H9 (cell line): Measurements from ENCODE around the gene LGMN. TPM values are rescaled to one million over a fixed set of nuclear protein-coding genes. Genes with fewer than 3 reads are reported as not detected.

Experiments used
- DNase-seq: peaks from one replicate; pipeline ENCODE4 v3.0.0-alpha.2; 2017
- H2AFZ ChIP-seq: one replicate; pipeline ENCODE4 v1.6.1; 2013; ENCODE audit warnings: mild to moderate bottlenecking, low read length, control low read depth, moderate library complexity
- H2AK5ac ChIP-seq: 2 replicates; pipeline ENCODE4 v1.6.1; 2013; ENCODE audit warnings: low read length, control low read depth, mixed read lengths; ENCODE audit not compliant: insufficient read length
- H2BK120ac ChIP-seq: one replicate; pipeline ENCODE4 v1.6.1; 2013; ENCODE audit warnings: low read depth, mild to moderate bottlenecking, low read length, control low read depth, inconsistent platforms; ENCODE audit not compliant: poor library complexity, severe bottlenecking
- H2BK12ac ChIP-seq: 2 replicates; pipeline ENCODE4 v1.6.1; 2013; ENCODE audit warnings: low read length, control low read depth, mixed read lengths, low read depth; ENCODE audit not compliant: insufficient read length
- H2BK15ac ChIP-seq: 2 replicates; pipeline ENCODE4 v1.6.1; 2013; ENCODE audit warnings: low read depth, low read length, control low read depth
- H2BK20ac ChIP-seq: one replicate; pipeline ENCODE4 v1.6.1; 2013; ENCODE audit warnings: low read depth, mild to moderate bottlenecking, low read length, control low read depth, inconsistent platforms; ENCODE audit not compliant: poor library complexity, severe bottlenecking
- H2BK5ac ChIP-seq: 2 replicates; pipeline ENCODE4 v1.6.1; 2013; ENCODE audit warnings: low read length, control low read depth, mixed read lengths; ENCODE audit not compliant: insufficient read length
- H3K14ac ChIP-seq: 2 replicates; pipeline ENCODE4 v1.6.1; 2013; ENCODE audit warnings: low read length, control low read depth; ENCODE audit not compliant: insufficient read depth
- H3K18ac ChIP-seq: 2 replicates; pipeline ENCODE4 v1.6.1; 2013; ENCODE audit warnings: low read depth, mild to moderate bottlenecking, mixed read lengths, low read length, control low read depth; ENCODE audit not compliant: insufficient read length
- H3K23ac ChIP-seq: 2 replicates; pipeline ENCODE4 v1.6.1; 2013; ENCODE audit warnings: low read length, control low read depth, mixed read lengths, low read depth; ENCODE audit not compliant: insufficient read length
- H3K23me2 ChIP-seq: 2 replicates; pipeline ENCODE4 v1.6.1; 2013; ENCODE audit warnings: low read depth, mild to moderate bottlenecking, mixed read lengths, low read length, control low read depth; ENCODE audit not compliant: insufficient read length, poor library complexity, severe bottlenecking
- H3K27ac ChIP-seq: 2 replicates; pipeline ENCODE4 v1.5.1; 2013; ENCODE audit warnings: low read length, control low read depth, mixed read lengths, low read depth; ENCODE audit not compliant: insufficient read length
- H3K27me3 ChIP-seq: 2 replicates; pipeline ENCODE4 v1.6.1; 2013; ENCODE audit warnings: low read length, control low read depth, inconsistent platforms; ENCODE audit not compliant: insufficient read depth
- H3K4ac ChIP-seq: 2 replicates; pipeline ENCODE4 v1.6.1; 2013; ENCODE audit warnings: low read depth, mild to moderate bottlenecking, control low read depth, inconsistent platforms, low read length, moderate library complexity
- H3K4me1 ChIP-seq: 2 replicates; pipeline ENCODE4 v1.6.1; 2013; ENCODE audit warnings: low read length, control low read depth, inconsistent platforms; ENCODE audit not compliant: insufficient read depth
- H3K4me2 ChIP-seq: 2 replicates; pipeline ENCODE4 v1.6.1; 2013; ENCODE audit warnings: low read length, control low read depth, mixed read lengths; ENCODE audit not compliant: insufficient read length, insufficient read depth
- H3K56ac ChIP-seq: 2 replicates; pipeline ENCODE4 v1.6.1; 2013; ENCODE audit warnings: low read depth, mild to moderate bottlenecking, mixed read lengths, low read length, control low read depth; ENCODE audit not compliant: insufficient read length
- H3K79me1 ChIP-seq: 2 replicates; pipeline ENCODE4 v1.6.1; 2013; ENCODE audit warnings: low read depth, mild to moderate bottlenecking, moderate library complexity, low read length, control low read depth, inconsistent platforms; ENCODE audit not compliant: insufficient read depth, poor library complexity, severe bottlenecking
- H3K79me2 ChIP-seq: 2 replicates; pipeline ENCODE4 v1.6.1; 2013; ENCODE audit warnings: low read length, control low read depth, inconsistent platforms; ENCODE audit not compliant: insufficient read depth
- H3K9ac ChIP-seq: 2 replicates; pipeline ENCODE4 v1.6.1; 2013; ENCODE audit warnings: low read length, control low read depth, mixed read lengths; ENCODE audit not compliant: insufficient read length; ENCODE audit errors: extremely low read depth
- H3K9me3 ChIP-seq: one replicate; pipeline ENCODE4 v1.6.1; 2013; ENCODE audit warnings: low read depth, low read length, inconsistent platforms; ENCODE audit not compliant: control insufficient read depth
- H3T11ph ChIP-seq: one replicate; pipeline ENCODE4 v1.6.1; 2013; ENCODE audit warnings: mild to moderate bottlenecking, low read length, control low read depth, inconsistent platforms
- H4K20me1 ChIP-seq: one replicate; pipeline ENCODE4 v1.6.1; 2013; ENCODE audit not compliant: control insufficient read depth, insufficient read length, insufficient read depth
- H4K5ac ChIP-seq: 2 replicates; pipeline ENCODE4 v1.6.1; 2013; ENCODE audit warnings: low read depth, mild to moderate bottlenecking, mixed read lengths, low read length, control low read depth; ENCODE audit not compliant: insufficient read length
- H4K8ac ChIP-seq: replicated peaks from 2 replicates; pipeline ENCODE4 v1.6.1; 2013; ENCODE audit warnings: low read length, control low read depth, mixed read lengths, low read depth; ENCODE audit not compliant: insufficient read length
- H4K91ac ChIP-seq: 2 replicates; pipeline ENCODE4 v1.6.1; 2013; ENCODE audit warnings: low read depth, mild to moderate bottlenecking, moderate library complexity, mixed read lengths, low read length, control low read depth; ENCODE audit not compliant: insufficient read length
- H3K27ac Mint-ChIP-seq, 3 experiments: 2 replicates in 2 of 3; 3 replicates in 1 of 3; pipeline ENCODE4 v1.8.0; 2020 to 2021; ENCODE audit warnings: mixed read lengths in 3 of 3, mild to moderate bottlenecking in 1 of 3, moderate library complexity in 1 of 3
- H3K27me3 Mint-ChIP-seq: 2 replicates; pipeline ENCODE4 v1.8.0; 2021; ENCODE audit warnings: low read depth, mild to moderate bottlenecking, moderate library complexity, mixed read lengths
- H3K36me3 Mint-ChIP-seq, 3 experiments: 2 replicates in 2 of 3; 3 replicates in 1 of 3; pipeline ENCODE4 v1.8.0; 2020 to 2021; ENCODE audit warnings: low read depth in 3 of 3, mixed read lengths in 3 of 3; ENCODE audit not compliant: insufficient read depth in 1 of 3
- H3K4me1 Mint-ChIP-seq, 2 experiments: 2 replicates each; pipeline ENCODE4 v1.8.0; 2020; ENCODE audit warnings: mixed read lengths in 2 of 2
- H3K4me3 Mint-ChIP-seq, 2 experiments: 2 replicates in 1 of 2; 3 replicates in 1 of 2; pipeline ENCODE4 v1.8.0; 2020 to 2021; ENCODE audit warnings: mild to moderate bottlenecking in 2 of 2, mixed read lengths in 2 of 2, moderate library complexity in 1 of 2
- H3K9me3 Mint-ChIP-seq, 2 experiments: 2 replicates in 1 of 2; 3 replicates in 1 of 2; pipeline ENCODE4 v1.8.0; 2020; ENCODE audit warnings: mild to moderate bottlenecking in 2 of 2, mixed read lengths in 2 of 2, moderate library complexity in 1 of 2
- CTCF ChIP-seq: fragments of 200-600 bp; sonication (generic); conservative IDR thresholded peaks from 3 replicates; pipeline ENCODE4 v1.8.0; 2021; ENCODE audit warnings: antibody characterized with exemption, mild to moderate bottlenecking
- WGBS: extraction: QIAGEN DNeasy Blood & Tissue Kit; methylation state at CpG from one replicate; pipeline ENCODE4 v1.1.7; 2013; ENCODE audit warnings: missing lambda C conversion rate, low lambda C conversion rate, mixed read lengths; ENCODE audit not compliant: insufficient read length; ENCODE audit errors: extremely low coverage; 5-methylcytosine and 5-hydroxymethylcytosine counted together
- total RNA-seq: library from RNA; stranded (reverse); gene quantifications from 2 replicates; pipeline ENCODE4 v1.2.1, GENCODE V29; 2021

Gene LGMN
- total RNA-seq, 1 experiment from 2014 or later: 55.3 TPM

- no CpG with 5 or more reads among the region's 11 CpGs for WGBS
- no peaks in the 10 kb centered on the region for H3K79me2 ChIP-seq
- H3K9me3 ChIP-seq: no peaks in the 10 kb centered on the region
Observed at GRCh38 chr14:92659765-92660561, 88.5 kb downstream of the LGMN start.

More at GRCh38 chr14:92659765-92660561, 88.5 kb downstream of the LGMN start:
- Histone ChIP-seq H2BK15ac (no peak overlapping the region), H2BK120ac (no peak overlapping the region), H3K14ac (no peak overlapping the region), H3K23ac (no peak overlapping the region), H3K4me2 (no peak overlapping the region), H3K23me2 (no peaks in the 10 kb centered on the region), H3T11ph (no peak overlapping the region), H3K4ac (no peak overlapping the region), H3K4me1 (no peaks in the 10 kb centered on the region), H2AFZ (no peak overlapping the region), H4K20me1 (no peaks in the 10 kb centered on the region), H3K56ac (no peak overlapping the region), H3K27ac (no peak overlapping the region), H2BK5ac (no peak overlapping the region), H3K79me1 (no peaks in the 10 kb centered on the region), H3K27me3 (no peaks in the 10 kb centered on the region), H3K9ac (no peak overlapping the region), H3K18ac (no peak overlapping the region), H4K91ac (no peak overlapping the region), H2BK12ac (no peak overlapping the region), H4K8ac (no peak overlapping the region), H2BK20ac (no peak overlapping the region), H4K5ac (no peak overlapping the region), H2AK5ac (no peak overlapping the region)
- Mint-ChIP-seq H3K27me3 (no peaks in the 10 kb centered on the region; the same call in 1 of the 2 replicates), H3K27ac (no peak overlapping the region; a peak in 1 of 7 replicates), H3K36me3 (peaks cover 0 to 3% (median 2%) of the 10 kb centered on the region in 3 experiments; a peak in 2 of 7 replicates), H3K4me3 (no peak overlapping the region), H3K9me3 (no peaks in the 10 kb centered on the region), H3K4me1 (peaks cover 6 to 14% of the 10 kb centered on the region in 2 experiments)
- no peak for TF ChIP-seq CTCF
- no peak for DNase-seq
